ENCODE measurements around the gene SNX8. TPM values are rescaled to one million over a fixed set of nuclear protein-coding genes. Genes with fewer than 3 reads are reported as not detected.
A peak's percentile ranks its signal among the peaks of the same experiment; 100 is the strongest.
"Not testable (repeated sequence)": the region's sequence is repeated elsewhere in the genome, so short reads cannot be mapped to it uniquely, and the experiment has no call there.

The SNX8 gene
- total and polyA plus RNA-seq, 2 of the 13 experiments (the other 11 are each of a cell fraction or from before 2014, with no cell fraction given), result 20.6 to 45.2 TPM

DNA sequence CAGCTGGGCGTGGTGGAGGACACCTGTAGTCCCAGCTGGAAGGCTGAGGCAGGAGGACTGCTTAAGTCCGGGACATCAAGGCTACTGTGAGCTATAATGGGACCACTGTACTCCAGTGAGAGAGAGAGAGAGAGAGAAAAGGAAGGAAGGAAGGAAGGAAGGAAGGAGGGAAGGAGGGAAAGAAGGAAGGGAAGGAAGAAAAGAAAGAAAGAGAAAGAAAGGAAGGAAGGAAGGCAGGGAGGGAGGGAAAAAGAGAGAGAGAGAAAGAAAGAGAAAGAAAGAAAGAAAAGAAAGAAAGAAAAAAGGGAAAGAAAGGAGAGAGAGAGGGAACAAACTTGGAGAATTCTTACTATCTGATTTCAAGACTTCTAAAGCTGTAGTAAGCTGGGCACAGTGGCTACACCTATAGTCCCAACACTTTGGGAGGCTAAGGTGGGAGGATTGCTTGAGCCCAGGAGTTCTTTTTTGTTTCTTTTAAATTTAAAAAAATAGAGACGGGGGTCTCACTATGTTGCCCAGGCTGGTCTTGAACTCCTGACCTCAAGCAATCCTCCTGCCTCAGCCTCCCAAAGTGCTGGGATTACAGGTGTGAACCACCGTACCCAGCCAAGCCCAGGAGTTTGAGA, 18.5 kb upstream of the SNX8 start:
- FAIRE-seq; H3K36me3 ChIP-seq (replicated peaks in 1 of 2; ENCODE audit: control insufficient read depth in 1 of 2, insufficient read depth in 2 of 2, low read length in 2 of 2); H3K4me2 ChIP-seq (ENCODE audit: low read depth, low read length); H3K9ac ChIP-seq (ENCODE audit: insufficient read depth, low read depth, low read length); H3K79me2 ChIP-seq (ENCODE audit: insufficient read depth, low read length); ATAC-seq; H4K20me1 ChIP-seq (ENCODE audit: insufficient read depth, low read length); DNase-seq (ENCODE audit: low spot score); in situ Hi-C loops (cut with HindIII; ENCODE audit: extremely low pct_ligation_motif_present, low pct_unique_long_range_greater_than_20kb); H3K27me3 ChIP-seq (ENCODE audit: control insufficient read depth in 1 of 2, insufficient read depth in 2 of 2, low read length in 2 of 2); H3K4me3 ChIP-seq (replicated peaks in 1 of 3; ENCODE audit: insufficient read depth in 1 of 3, low read depth in 2 of 3, low read length in 3 of 3); H2AFZ ChIP-seq (ENCODE audit: low read length); H3K27ac ChIP-seq (ENCODE audit: extremely low read length, insufficient read depth, low read length); H3K9me3 ChIP-seq (ENCODE audit: low read length); intact Hi-C loops (cut with micrococcal nuclease; ENCODE audit: unreplicated experiment); BruUV-seq (replicated peaks); CTCF ChIA-PET (ENCODE audit: low intra/inter-chr PET ratio, low total read pairs): not testable (repeated sequence)
- POLR2A ChIA-PET, result interaction anchor here (0.6 to 1.6 kb wide), 2 partner anchors 16 to 21 kb away, joined by 4 to 5 read pairs; no protein-coding TSS in a partner anchor
- 97% methylated on average over 4 of the region's 4 CpGs for whole genome bisulfite sequencing (ENCODE audit: low lambda C conversion rate)
- H3K4me1 ChIP-seq (ENCODE audit: insufficient read depth, low read length), result peaks cover 12% of the 10 kb centered on the region
- TF ChIP-seq, protein P1, sequence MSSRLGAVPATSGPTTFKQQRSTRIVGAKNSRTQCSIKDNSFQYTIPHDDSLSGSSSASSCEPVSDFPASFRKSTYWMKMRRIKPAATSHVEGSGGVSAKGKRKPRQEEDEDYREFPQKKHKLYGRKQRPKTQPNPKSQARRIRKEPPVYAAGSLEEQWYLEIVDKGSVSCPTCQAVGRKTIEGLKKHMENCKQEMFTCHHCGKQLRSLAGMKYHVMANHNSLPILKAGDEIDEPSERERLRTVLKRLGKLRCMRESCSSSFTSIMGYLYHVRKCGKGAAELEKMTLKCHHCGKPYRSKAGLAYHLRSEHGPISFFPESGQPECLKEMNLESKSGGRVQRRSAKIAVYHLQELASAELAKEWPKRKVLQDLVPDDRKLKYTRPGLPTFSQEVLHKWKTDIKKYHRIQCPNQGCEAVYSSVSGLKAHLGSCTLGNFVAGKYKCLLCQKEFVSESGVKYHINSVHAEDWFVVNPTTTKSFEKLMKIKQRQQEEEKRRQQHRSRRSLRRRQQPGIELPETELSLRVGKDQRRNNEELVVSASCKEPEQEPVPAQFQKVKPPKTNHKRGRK (CRISPR knock-in tag; IDR thresholded peaks at IDR 0.05), result peak; percentile 93

DNA sequence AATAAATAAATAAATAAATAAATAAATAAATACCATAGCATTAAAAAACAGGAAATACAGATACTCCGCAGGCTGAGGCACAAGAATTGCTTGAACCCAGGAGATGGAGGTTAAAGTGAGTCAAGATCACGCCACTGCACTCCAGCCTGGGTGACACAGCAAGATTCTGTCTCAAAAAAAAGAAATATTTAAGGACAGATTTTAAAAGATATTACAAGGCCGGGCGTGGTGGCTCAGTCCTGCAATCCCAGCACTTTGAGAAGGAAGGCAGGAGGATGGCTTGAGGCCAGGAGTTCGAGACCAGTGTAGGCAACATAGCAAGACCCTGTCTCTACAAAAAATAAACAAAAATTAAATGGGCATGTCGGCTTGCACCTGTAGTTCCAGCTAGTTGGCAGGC, 17.5 kb upstream of the SNX8 start:
- in situ Hi-C loops (cut with HindIII; ENCODE audit: extremely low pct_ligation_motif_present, low pct_unique_long_range_greater_than_20kb) (no loop called here), intact Hi-C loops (cut with micrococcal nuclease; ENCODE audit: unreplicated experiment) (no loop called here)
- H3K9ac ChIP-seq (ENCODE audit: insufficient read depth, low read depth, low read length), result no peak overlapping the region
- no peaks in the 10 kb centered on the region for H3K9me3 ChIP-seq (ENCODE audit: low read length)
- no peak overlapping the region for H3K4me3 ChIP-seq (replicated peaks in 1 of 3; ENCODE audit: insufficient read depth in 1 of 3, low read depth in 2 of 3, low read length in 3 of 3)
- H3K79me2 ChIP-seq (ENCODE audit: insufficient read depth, low read length), result no peaks in the 10 kb centered on the region
- no peak overlapping the region for H3K4me2 ChIP-seq (ENCODE audit: low read depth, low read length)
- no peak overlapping the region for H2AFZ ChIP-seq (ENCODE audit: low read length)
- WGBS (ENCODE audit: low lambda C conversion rate), result 88% methylated on average over 6 of the region's 6 CpGs
- BruUV-seq (replicated peaks), result no TSS peak
- no peak for DNase-seq (ENCODE audit: low spot score)
- no peaks in the 10 kb centered on the region for H3K27me3 ChIP-seq (ENCODE audit: control insufficient read depth in 1 of 2, insufficient read depth in 2 of 2, low read length in 2 of 2)
- no peak overlapping the region for H3K27ac ChIP-seq (ENCODE audit: extremely low read length, insufficient read depth, low read length)
- H3K4me1 ChIP-seq (ENCODE audit: insufficient read depth, low read length), result peaks cover 12% of the 10 kb centered on the region
- no peaks in the 10 kb centered on the region for H3K36me3 ChIP-seq (replicated peaks in 1 of 2; ENCODE audit: control insufficient read depth in 1 of 2, insufficient read depth in 2 of 2, low read length in 2 of 2)
- ATAC-seq, result no peak
- no peaks in the 10 kb centered on the region for H4K20me1 ChIP-seq (ENCODE audit: insufficient read depth, low read length)
- ChIA-PET CTCF (ENCODE audit: low intra/inter-chr PET ratio, low total read pairs) (no interaction called here), POLR2A (interaction anchor here (2.0 kb wide), 1 partner anchor 22 kb away, joined by 6 read pairs; no protein-coding TSS in a partner anchor)
- FAIRE-seq, result no peak
- TF ChIP-seq ZNF441 (CRISPR knock-in tag; IDR thresholded peaks at IDR 0.05; ENCODE audit: borderline replicate concordance), result no peak
- no peak for TF ChIP-seq SRY (CRISPR knock-in tag; IDR thresholded peaks at IDR 0.05)
- no peak for TF ChIP-seq SATB2 (CRISPR knock-in tag; IDR thresholded peaks at IDR 0.05)
- TF ChIP-seq HNF4A (CRISPR knock-in tag; IDR thresholded peaks at IDR 0.05), result no peak
- no peak for TF ChIP-seq FLYWCH1 (CRISPR knock-in tag; IDR thresholded peaks at IDR 0.05)
- no peak for TF ChIP-seq ISL2 (CRISPR knock-in tag; IDR thresholded peaks at IDR 0.05)
- TF ChIP-seq, protein P2, sequence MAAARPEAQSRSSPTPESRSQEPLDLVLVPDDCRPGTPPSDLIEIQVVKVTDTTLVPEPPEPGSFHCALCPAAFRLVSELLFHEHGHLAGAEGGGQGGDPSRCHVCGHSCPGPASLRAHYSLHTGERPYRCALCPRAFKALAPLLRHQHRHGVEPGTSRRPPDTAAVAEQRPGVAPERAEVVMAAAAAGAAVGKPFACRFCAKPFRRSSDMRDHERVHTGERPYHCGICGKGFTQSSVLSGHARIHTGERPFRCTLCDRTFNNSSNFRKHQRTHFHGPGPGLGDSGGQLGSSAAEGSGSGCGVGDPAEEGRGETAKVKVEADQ (CRISPR knock-in tag; IDR thresholded peaks at IDR 0.05; ENCODE audit: borderline replicate concordance), result no peak
- no peak for TF ChIP-seq ATF1 (CRISPR knock-in tag; IDR thresholded peaks at IDR 0.05)
- TF ChIP-seq HOXA9 (CRISPR knock-in tag; IDR thresholded peaks at IDR 0.05; ENCODE audit: borderline replicate concordance), result no peak
- TF ChIP-seq ZNF543 (CRISPR knock-in tag; IDR thresholded peaks at IDR 0.05), result no peak
- no peak for TF ChIP-seq ZNF563 (CRISPR knock-in tag; IDR thresholded peaks at IDR 0.05)
- TF ChIP-seq ZNF143 (CRISPR knock-in tag; IDR thresholded peaks at IDR 0.05), result no peak
- TF ChIP-seq, protein P3, sequence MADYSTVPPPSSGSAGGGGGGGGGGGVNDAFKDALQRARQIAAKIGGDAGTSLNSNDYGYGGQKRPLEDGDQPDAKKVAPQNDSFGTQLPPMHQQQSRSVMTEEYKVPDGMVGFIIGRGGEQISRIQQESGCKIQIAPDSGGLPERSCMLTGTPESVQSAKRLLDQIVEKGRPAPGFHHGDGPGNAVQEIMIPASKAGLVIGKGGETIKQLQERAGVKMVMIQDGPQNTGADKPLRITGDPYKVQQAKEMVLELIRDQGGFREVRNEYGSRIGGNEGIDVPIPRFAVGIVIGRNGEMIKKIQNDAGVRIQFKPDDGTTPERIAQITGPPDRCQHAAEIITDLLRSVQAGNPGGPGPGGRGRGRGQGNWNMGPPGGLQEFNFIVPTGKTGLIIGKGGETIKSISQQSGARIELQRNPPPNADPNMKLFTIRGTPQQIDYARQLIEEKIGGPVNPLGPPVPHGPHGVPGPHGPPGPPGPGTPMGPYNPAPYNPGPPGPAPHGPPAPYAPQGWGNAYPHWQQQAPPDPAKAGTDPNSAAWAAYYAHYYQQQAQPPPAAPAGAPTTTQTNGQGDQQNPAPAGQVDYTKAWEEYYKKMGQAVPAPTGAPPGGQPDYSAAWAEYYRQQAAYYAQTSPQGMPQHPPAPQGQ (CRISPR knock-in tag; IDR thresholded peaks at IDR 0.05; ENCODE audit: borderline replicate concordance), result no peak
- TF ChIP-seq ZNF816 (CRISPR knock-in tag; IDR thresholded peaks at IDR 0.05; ENCODE audit: borderline replicate concordance), result no peak

All from HepG2 (cell line).